ENCODE results near the gene UTS2R. TPM values are rescaled to one million over a fixed set of nuclear protein-coding genes. Genes with fewer than 3 reads are reported as not detected.

UTS2R gene
- total RNA-seq, 2 donors from 2014 or later, result not detected

DNA sequence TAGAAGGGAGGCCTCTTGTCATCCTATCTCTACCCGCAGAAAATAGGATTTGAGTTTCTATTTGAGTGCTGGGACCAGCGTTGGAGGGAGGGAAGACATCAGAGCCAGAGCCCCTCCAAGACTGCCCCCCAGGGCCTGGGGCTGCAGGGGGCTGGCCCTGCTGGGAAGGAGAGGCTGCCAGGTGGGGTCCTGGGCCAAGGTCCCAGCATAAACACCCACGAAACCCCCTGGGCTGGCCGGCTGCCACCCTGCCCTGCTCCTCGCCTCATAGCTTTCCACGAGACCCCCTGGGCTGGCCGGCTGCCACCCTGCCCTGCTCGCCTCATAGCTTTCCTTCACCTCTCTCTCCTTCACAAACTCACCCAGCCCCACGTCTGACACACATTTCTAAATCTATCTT lies 23.1 kb upstream of the UTS2R start:
- intact Hi-C loops (cut with DNase I), result loop anchor here (5.0 kb wide), 1 partner anchor 64 kb away; no protein-coding TSS in a partner anchor
- H3K4me3 ChIP-seq, result no peak overlapping the region
- no peaks in the 10 kb centered on the region for H3K4me1 ChIP-seq
- H3K27me3 ChIP-seq, result no peaks in the 10 kb centered on the region
- no peak overlapping the region for H3K27ac ChIP-seq
- H3K36me3 ChIP-seq (replicated peaks in 1 of 2; ENCODE audit: insufficient read depth in 1 of 2, low read depth in 2 of 2), result no peaks in the 10 kb centered on the region
- no peak for DNase-seq
- WGBS, 2 donors, result 46 to 48% methylated on average over 9 of the region's 9 CpGs
- TF ChIP-seq, protein P1, sequence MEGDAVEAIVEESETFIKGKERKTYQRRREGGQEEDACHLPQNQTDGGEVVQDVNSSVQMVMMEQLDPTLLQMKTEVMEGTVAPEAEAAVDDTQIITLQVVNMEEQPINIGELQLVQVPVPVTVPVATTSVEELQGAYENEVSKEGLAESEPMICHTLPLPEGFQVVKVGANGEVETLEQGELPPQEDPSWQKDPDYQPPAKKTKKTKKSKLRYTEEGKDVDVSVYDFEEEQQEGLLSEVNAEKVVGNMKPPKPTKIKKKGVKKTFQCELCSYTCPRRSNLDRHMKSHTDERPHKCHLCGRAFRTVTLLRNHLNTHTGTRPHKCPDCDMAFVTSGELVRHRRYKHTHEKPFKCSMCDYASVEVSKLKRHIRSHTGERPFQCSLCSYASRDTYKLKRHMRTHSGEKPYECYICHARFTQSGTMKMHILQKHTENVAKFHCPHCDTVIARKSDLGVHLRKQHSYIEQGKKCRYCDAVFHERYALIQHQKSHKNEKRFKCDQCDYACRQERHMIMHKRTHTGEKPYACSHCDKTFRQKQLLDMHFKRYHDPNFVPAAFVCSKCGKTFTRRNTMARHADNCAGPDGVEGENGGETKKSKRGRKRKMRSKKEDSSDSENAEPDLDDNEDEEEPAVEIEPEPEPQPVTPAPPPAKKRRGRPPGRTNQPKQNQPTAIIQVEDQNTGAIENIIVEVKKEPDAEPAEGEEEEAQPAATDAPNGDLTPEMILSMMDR (IDR thresholded peaks at IDR 0.05), result no peak
- TF ChIP-seq POLR2A (IDR thresholded peaks at IDR 0.05), result no peak
- no peak for ATAC-seq
- no peaks in the 10 kb centered on the region for H3K9me3 ChIP-seq

DNA sequence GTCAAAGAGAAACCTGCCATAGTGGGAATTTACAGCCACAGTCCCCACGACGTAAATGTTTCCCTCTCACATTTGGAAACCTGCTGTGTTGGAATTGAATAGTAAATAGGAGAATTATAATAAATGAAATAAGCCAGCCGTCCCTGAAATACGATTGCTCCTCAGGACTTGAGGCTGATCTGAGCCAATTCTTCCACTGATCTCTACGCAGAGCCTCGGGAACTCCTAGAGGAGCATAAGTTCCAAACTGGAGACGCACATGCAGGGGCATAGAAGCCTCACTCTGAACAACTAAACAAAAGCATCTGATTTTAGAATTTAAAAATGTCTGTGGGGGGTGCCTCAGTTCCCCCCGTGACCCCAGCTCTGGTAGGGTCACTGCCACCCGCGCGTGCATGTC lies 22.7 kb upstream of the UTS2R start:
- TF ChIP-seq POLR2A (IDR thresholded peaks at IDR 0.05), result no peak
- TF ChIP-seq, protein P1 (IDR thresholded peaks at IDR 0.05), result no peak
- DNase-seq (no peak), ATAC-seq (no peak)
- no peak overlapping the region for H3K27ac ChIP-seq
- no peaks in the 10 kb centered on the region for H3K36me3 ChIP-seq (replicated peaks in 1 of 2; ENCODE audit: insufficient read depth in 1 of 2, low read depth in 2 of 2)
- H3K4me3 ChIP-seq, result no peak overlapping the region
- no peaks in the 10 kb centered on the region for H3K27me3 ChIP-seq
- intact Hi-C loops (cut with DNase I), result loop anchor here (5.0 kb wide), 1 partner anchor 63 kb away; no protein-coding TSS in a partner anchor
- H3K4me1 ChIP-seq, result no peaks in the 10 kb centered on the region
- no peaks in the 10 kb centered on the region for H3K9me3 ChIP-seq
- 63 to 65% methylated on average over 11 of the region's 11 CpGs for WGBS, 2 donors

DNA sequence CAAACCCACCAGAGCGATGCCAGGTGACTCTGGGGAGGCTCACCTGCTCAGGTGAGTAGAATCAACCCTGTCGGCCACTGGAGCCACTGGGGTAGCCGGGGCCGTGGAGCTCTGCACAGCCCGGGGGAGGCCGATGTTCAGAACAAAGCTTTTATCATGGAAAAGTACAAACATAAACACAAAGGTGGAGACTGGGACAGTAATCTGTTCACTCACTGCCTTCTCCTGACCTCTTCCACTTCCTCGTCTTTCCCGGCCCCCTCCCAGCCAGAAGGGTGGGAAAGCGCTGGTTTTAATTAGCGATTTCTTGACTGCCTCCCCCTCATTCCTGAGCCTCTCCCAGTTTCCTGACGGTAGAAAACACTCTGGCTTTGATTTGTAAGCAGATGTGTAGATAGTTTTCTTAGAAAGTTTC lies 22.3 kb upstream of the UTS2R start:
- WGBS, 2 donors, result 52 to 60% methylated on average over 10 to 11 of the region's 11 CpGs
- intact Hi-C loops (cut with DNase I), result loop anchor here (5.0 kb wide), 1 partner anchor 63 kb away; no protein-coding TSS in a partner anchor
- Histone ChIP-seq H3K9me3 (no peaks in the 10 kb centered on the region), H3K4me3 (no peak overlapping the region), H3K27me3 (no peaks in the 10 kb centered on the region), H3K4me1 (no peaks in the 10 kb centered on the region), H3K27ac (no peak overlapping the region), H3K36me3 (replicated peaks in 1 of 2; ENCODE audit: insufficient read depth in 1 of 2, low read depth in 2 of 2) (no peaks in the 10 kb centered on the region)
- no peak for ATAC-seq
- DNase-seq, result no peak
- no peak for TF ChIP-seq POLR2A (IDR thresholded peaks at IDR 0.05)
- TF ChIP-seq, protein P1 (IDR thresholded peaks at IDR 0.05), result no peak

DNA sequence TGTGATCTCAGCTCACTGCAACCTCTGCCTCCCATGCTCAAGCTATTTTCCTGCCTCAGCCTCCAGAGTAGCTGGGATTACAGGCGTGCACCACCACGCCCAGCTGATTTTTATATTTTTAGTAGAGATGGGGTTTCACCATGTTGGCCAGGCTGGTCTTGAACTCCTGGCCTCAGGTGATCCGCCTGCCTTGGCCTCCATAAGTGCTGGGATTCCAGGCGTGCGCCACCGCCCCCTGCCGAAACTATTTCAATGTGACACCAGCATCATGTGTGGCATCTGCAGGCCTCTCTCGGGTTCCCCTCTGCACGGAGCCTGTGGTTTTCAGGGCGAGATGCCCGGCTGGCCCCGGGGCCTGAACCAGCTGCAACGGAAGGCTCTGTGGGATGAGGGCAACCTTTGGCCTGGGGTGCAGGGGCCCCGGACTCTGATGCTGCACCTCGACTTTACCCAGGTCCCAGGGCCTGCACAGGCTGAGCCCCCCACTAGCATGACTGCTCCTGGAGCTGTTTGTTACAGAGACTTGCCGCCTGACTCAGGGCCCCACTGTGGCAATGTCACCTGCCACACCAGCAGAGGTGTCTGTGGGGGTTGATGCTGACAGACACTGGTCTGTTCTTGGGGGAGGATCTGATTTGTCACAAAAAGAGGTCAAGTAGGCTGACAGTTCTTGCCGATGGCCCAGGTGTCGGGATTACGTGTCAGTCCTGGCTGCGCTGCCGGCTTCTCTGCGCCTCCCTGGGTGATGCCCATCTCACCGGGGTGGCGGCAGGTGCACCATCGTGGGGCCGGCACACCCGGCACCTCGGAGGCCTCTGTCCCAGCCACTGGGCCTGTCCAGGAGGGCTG lies 21.2 kb upstream of the UTS2R start:
- no peaks in the 10 kb centered on the region for H3K36me3 ChIP-seq (replicated peaks in 1 of 2; ENCODE audit: insufficient read depth in 1 of 2, low read depth in 2 of 2)
- intact Hi-C loops (cut with DNase I), result loop anchor here (5.0 kb wide), 2 partner anchors 207 to 427 kb away; no protein-coding TSS in a partner anchor
- no peaks in the 10 kb centered on the region for H3K27me3 ChIP-seq
- TF ChIP-seq, protein P1 (IDR thresholded peaks at IDR 0.05), result no peak
- TF ChIP-seq POLR2A (IDR thresholded peaks at IDR 0.05), result no peak
- 71 to 74% methylated on average over 6 to 28 of the region's 28 CpGs for WGBS, 2 donors
- H3K4me3 ChIP-seq, result no peak overlapping the region
- peak in 1 of 4 donors; percentile 12 for DNase-seq
- H3K4me1 ChIP-seq, result peaks cover 1% of the 10 kb centered on the region
- no peaks in the 10 kb centered on the region for H3K9me3 ChIP-seq
- no peak for ATAC-seq
- H3K27ac ChIP-seq, result no peak overlapping the region

All from body of pancreas (tissue), 4 donors.